GM12892 (cell line): Measurements from ENCODE around the gene SENP6.
"Not testable (repeated sequence)": the region's sequence is repeated elsewhere in the genome, so short reads cannot be mapped to it uniquely, and the experiment has no call there.

Experiments used
- POLR2A ChIP-seq: IDR thresholded peaks from 2 replicates; pipeline ENCODE4 v1.6.1; 2011; ENCODE audit warnings: low read depth, low read length, control low read depth
- TAF1 ChIP-seq: IDR thresholded peaks from 2 replicates; pipeline ENCODE4 v1.6.1; 2011; ENCODE audit warnings: low read depth, mild to moderate bottlenecking, control low read depth, low read length, borderline replicate concordance

GRCh38 chr6:75708334-75708733, 106.7 kb downstream of the SENP6 start:
- TF ChIP-seq TAF1, POLR2A: not testable (repeated sequence)
